Liver (tissue), 9 donors: ENCODE measurements around the gene ATG14. TPM values are rescaled to one million over a fixed set of nuclear protein-coding genes. Genes with fewer than 3 reads are reported as not detected.
A peak's percentile ranks its signal among the peaks of the same experiment; 100 is the strongest.

Experiments used
- DNase-seq: peaks from one replicate; pipeline ENCODE4 v3.0.0-alpha.2; 2017; ENCODE audit warnings: low spot score
- H3K27ac ChIP-seq, 2 donors: one replicate each; pipeline ENCODE4 v1.7.0; 2013; ENCODE audit warnings: inconsistent platforms in 2 of 2, low read length in 2 of 2, control low read depth in 1 of 2, low read depth in 1 of 2, mild to moderate bottlenecking in 1 of 2
- H3K27me3 ChIP-seq, 4 donors: one replicate each; pipeline versions ENCODE4 v1.6.1 to v1.7.0; 2013; ENCODE audit warnings: low read length in 3 of 4, inconsistent platforms in 1 of 4, mild to moderate bottlenecking in 1 of 4, moderate library complexity in 1 of 4; ENCODE audit not compliant: control insufficient read depth in 4 of 4, insufficient read depth in 4 of 4
- H3K36me3 ChIP-seq, 4 donors: one replicate each; pipeline versions ENCODE4 v1.6.1 to v1.7.0; 2013; ENCODE audit warnings: low read length in 3 of 4, mild to moderate bottlenecking in 3 of 4, low read depth in 1 of 4, moderate library complexity in 1 of 4; ENCODE audit not compliant: control insufficient read depth in 4 of 4, insufficient read depth in 3 of 4
- H3K4me1 ChIP-seq, 4 donors: one replicate each; pipeline versions ENCODE4 v1.6.1 to v1.7.0; 2013; ENCODE audit warnings: low read length in 3 of 4, mild to moderate bottlenecking in 3 of 4, moderate library complexity in 1 of 4; ENCODE audit not compliant: control insufficient read depth in 4 of 4, insufficient read depth in 4 of 4
- H3K4me3 ChIP-seq, 3 donors: one replicate each; pipeline versions ENCODE4 v1.6.1 to v1.7.0; 2013; ENCODE audit warnings: low read length in 3 of 3, control low read depth in 1 of 3, low read depth in 1 of 3, mild to moderate bottlenecking in 1 of 3
- H3K9ac ChIP-seq, 2 donors: one replicate each; pipeline ENCODE4 v1.7.0; 2013; ENCODE audit warnings: low read length in 2 of 2, mild to moderate bottlenecking in 2 of 2, moderate library complexity in 2 of 2, control low read depth in 1 of 2, low read depth in 1 of 2
- H3K9me3 ChIP-seq, 4 donors: one replicate each; pipeline versions ENCODE4 v1.6.1 to v1.7.0; 2013; ENCODE audit warnings: low read length in 3 of 4; ENCODE audit not compliant: control insufficient read depth in 4 of 4
- EGR1 ChIP-seq, 2 donors: IDR thresholded peaks; 2 replicates each; pipeline ENCODE4 v1.6.1; 2016 to 2018; ENCODE audit warnings: antibody characterized with exemption in 2 of 2, low read depth in 2 of 2
- FOXA2 ChIP-seq: IDR thresholded peaks from 2 replicates; pipeline ENCODE4 v1.6.1; 2016; ENCODE audit warnings: antibody characterized with exemption
- GABPA ChIP-seq, 2 donors: IDR thresholded peaks in 1 of 2; conservative IDR thresholded peaks in 1 of 2; 2 replicates each; pipeline ENCODE4 v1.6.1; 2016; ENCODE audit warnings: antibody characterized with exemption in 2 of 2, mild to moderate bottlenecking in 1 of 2, moderate library complexity in 1 of 2
- HNF4A ChIP-seq, 2 donors: conservative IDR thresholded peaks; 2 replicates each; pipeline ENCODE4 v1.6.1; 2016; ENCODE audit warnings: antibody characterized with exemption in 2 of 2, mild to moderate bottlenecking in 2 of 2
- HNF4G ChIP-seq: IDR thresholded peaks from 2 replicates; pipeline ENCODE4 v1.6.1; 2016; ENCODE audit warnings: antibody characterized with exemption
- JUND ChIP-seq, 2 donors: IDR thresholded peaks; 2 replicates each; pipeline ENCODE4 v1.6.1; 2016; ENCODE audit warnings: antibody characterized with exemption in 2 of 2
- NR2F2 ChIP-seq: IDR thresholded peaks from 2 replicates; pipeline ENCODE4 v1.6.1; 2016; ENCODE audit warnings: antibody characterized with exemption
- RAD21 ChIP-seq, 2 donors: IDR thresholded peaks; 2 replicates each; pipeline ENCODE4 v1.6.1; 2016; ENCODE audit warnings: antibody characterized with exemption in 2 of 2, mild to moderate bottlenecking in 2 of 2
- RXRA ChIP-seq, 2 donors: IDR thresholded peaks; 2 replicates each; pipeline ENCODE4 v1.6.1; 2017 to 2018; ENCODE audit warnings: antibody characterized with exemption in 2 of 2, mild to moderate bottlenecking in 1 of 2
- SP1 ChIP-seq: IDR thresholded peaks from 2 replicates; pipeline ENCODE4 v1.6.1; 2018; ENCODE audit warnings: antibody characterized with exemption, mild to moderate bottlenecking
- TAF1 ChIP-seq: conservative IDR thresholded peaks from 2 replicates; pipeline ENCODE4 v1.6.1; 2016; ENCODE audit warnings: antibody characterized with exemption, mild to moderate bottlenecking
- YY1 ChIP-seq: IDR thresholded peaks from 2 replicates; pipeline ENCODE4 v1.6.1; 2016; ENCODE audit warnings: antibody characterized with exemption, mild to moderate bottlenecking
- WGBS: extraction: QIAGEN DNeasy Blood & Tissue Kit; methylation state at CpG from one replicate; pipeline ENCODE4 v1.1.7; 2013; 5-methylcytosine and 5-hydroxymethylcytosine counted together
- polyA plus RNA-seq, 2 donors: library from polyadenylated mRNA; stranded (reverse) in 1 of 2; unstranded in 1 of 2; fragments of 200-250 nt in 1 of 2; fragments of >200 nt in 1 of 2; fragmentation: Nextera tagmentation in 1 of 2; extraction: Ambion mirVana in 1 of 2; gene quantifications; one replicate each; pipeline versions ENCODE4 v1.2.1 to v1.2.3, GENCODE V29; 2013 to 2015
- total RNA-seq, 2 donors: library from RNA; depleted of rRNA; stranded (reverse); fragments of >200 nt; gene quantifications; one replicate each; pipeline ENCODE4 v1.2.3, GENCODE V29; 2014
- TF ChIP-seq, protein P1 (sequence below): fragments of 150-350 bp; IDR thresholded peaks from 2 replicates; pipeline ENCODE4 v1.5.1; 2017; ENCODE audit warnings: improper control_type of control experiment, low read depth, low read length; ENCODE audit not compliant: missing input control
- TF ChIP-seq, protein P2 (sequence below): IDR thresholded peaks from 2 replicates; pipeline ENCODE4 v1.6.1; 2016; ENCODE audit warnings: antibody characterized with exemption
- TF ChIP-seq, protein P3 (sequence below): IDR thresholded peaks from 2 replicates; pipeline ENCODE4 v1.6.1; 2016; ENCODE audit warnings: antibody characterized with exemption
- TF ChIP-seq, protein P4 (sequence below): IDR thresholded peaks from 2 replicates; pipeline ENCODE4 v1.6.1; 2016; ENCODE audit warnings: antibody characterized with exemption
- TF ChIP-seq, protein P5 (sequence below): IDR thresholded peaks from 2 replicates; pipeline ENCODE4 v1.6.1; 2016; ENCODE audit warnings: antibody characterized with exemption, mild to moderate bottlenecking
- donor health status: healthy.
- donor health status: healthy.
- donor health status: healthy.
- donor health status: healthy.
- donor health status: healthy.

Gene ATG14
- total and polyA plus RNA-seq, 4 donors: 1.9 to 16.0 (median 4.4) TPM

DNA sequence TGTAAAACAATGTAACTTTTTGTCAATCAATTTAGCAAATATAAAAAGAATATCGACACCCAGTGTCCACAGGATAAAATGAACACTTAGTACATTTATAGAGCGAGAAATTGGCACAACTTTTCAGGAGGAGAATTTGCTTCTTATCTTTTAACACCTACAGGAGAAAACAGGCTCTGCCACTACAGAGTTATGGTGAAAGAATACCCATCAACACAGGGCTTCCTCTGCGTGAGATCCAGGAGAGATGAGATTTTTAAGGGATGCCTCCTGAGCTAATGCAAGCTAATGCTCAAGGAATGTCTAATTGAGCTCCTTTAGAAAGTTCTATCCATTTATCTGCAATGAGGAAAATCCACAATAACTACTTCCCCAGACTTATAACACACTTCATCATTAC lies 21.0 kb upstream of the ATG14 start (continued):
- TF ChIP-seq HNF4A (conservative IDR thresholded peaks at IDR 0.05) (no peak), RAD21 (IDR thresholded peaks at IDR 0.05) (no peak), YY1 (no peak), FOXA2 (no peak), TAF1 (no peak)

DNA sequence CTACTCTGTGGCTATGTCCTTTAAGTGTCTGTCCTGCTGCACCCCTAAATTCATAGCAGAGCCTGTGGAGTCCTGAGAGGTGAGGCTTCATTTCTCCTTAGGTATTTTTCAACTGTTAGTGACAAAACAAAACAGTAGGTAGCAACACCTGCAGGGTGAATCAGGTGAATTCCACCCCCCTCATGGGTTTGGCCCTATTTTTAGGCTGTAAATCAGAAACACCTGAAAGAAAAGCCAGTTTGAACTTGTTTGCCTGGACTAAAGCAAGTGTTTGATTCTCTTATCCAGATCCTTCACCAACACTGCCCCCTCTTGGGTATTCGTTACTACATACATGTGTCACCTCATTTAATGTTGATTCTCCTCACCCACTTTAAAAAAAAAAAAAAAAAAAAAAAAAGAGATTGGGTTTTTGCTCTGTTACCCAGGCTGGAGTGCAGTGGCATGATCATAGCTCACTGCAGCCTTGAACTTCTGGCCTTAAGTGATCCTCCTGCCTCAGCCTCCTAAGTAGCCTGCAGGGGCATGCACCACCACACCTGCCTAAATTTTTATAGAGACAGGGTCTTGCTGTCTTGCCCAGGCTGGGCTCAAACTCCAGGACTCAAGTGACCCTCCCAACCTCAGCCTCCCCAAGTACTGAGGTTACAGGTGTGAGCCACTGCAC lies 18.5 kb upstream of the ATG14 start:
- no peaks in the 10 kb centered on the region for H3K4me1 ChIP-seq
- no peak overlapping the region for H3K4me3 ChIP-seq
- H3K9ac ChIP-seq: no peak overlapping the region
- WGBS: 5% methylated on average over 1 of the region's 1 CpG
- H3K27me3 ChIP-seq: no peaks in the 10 kb centered on the region
- TF ChIP-seq RXRA (IDR thresholded peaks at IDR 0.05): no peak
- TF ChIP-seq, protein P1, sequence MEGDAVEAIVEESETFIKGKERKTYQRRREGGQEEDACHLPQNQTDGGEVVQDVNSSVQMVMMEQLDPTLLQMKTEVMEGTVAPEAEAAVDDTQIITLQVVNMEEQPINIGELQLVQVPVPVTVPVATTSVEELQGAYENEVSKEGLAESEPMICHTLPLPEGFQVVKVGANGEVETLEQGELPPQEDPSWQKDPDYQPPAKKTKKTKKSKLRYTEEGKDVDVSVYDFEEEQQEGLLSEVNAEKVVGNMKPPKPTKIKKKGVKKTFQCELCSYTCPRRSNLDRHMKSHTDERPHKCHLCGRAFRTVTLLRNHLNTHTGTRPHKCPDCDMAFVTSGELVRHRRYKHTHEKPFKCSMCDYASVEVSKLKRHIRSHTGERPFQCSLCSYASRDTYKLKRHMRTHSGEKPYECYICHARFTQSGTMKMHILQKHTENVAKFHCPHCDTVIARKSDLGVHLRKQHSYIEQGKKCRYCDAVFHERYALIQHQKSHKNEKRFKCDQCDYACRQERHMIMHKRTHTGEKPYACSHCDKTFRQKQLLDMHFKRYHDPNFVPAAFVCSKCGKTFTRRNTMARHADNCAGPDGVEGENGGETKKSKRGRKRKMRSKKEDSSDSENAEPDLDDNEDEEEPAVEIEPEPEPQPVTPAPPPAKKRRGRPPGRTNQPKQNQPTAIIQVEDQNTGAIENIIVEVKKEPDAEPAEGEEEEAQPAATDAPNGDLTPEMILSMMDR: peak; percentile 42
- peak; percentile 69 to 77 for TF ChIP-seq RAD21 (IDR thresholded peaks at IDR 0.05)
- TF ChIP-seq SP1: no peak
- H3K36me3 ChIP-seq: no peaks in the 10 kb centered on the region
- H3K9me3 ChIP-seq: no peaks in the 10 kb centered on the region
- peak; percentile 39 for DNase-seq
- H3K27ac ChIP-seq: no peak overlapping the region

DNA sequence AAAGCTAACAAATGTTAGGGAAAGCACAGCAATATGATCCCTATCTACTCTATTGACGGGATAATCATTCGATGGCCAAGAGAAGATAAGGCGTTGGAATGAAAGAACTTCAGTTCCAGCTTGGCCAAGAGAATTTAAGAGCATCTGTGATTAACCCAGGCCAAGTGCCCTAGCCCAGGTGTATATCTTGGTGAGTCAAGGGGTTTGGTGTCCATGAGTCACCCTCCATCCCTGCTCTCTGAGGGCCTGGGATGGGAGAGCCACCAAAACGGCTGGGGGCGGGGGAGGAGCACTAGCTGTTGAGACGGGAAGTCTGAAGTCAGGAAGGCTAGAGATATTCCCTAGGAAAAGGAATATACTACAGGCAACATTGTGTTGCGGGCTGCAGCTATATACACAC lies 15.8 kb upstream of the ATG14 start:
- H3K4me1 ChIP-seq: no peaks in the 10 kb centered on the region
- 62% methylated on average over 7 of the region's 7 CpGs for WGBS
- H3K27me3 ChIP-seq: no peaks in the 10 kb centered on the region
- TF ChIP-seq EGR1 (IDR thresholded peaks at IDR 0.05; ENCODE audit: low read depth in 2 of 2) (no peak), YY1 (no peak), GABPA (IDR thresholded peaks at IDR 0.05 in 1 of 2, conservative IDR thresholded peaks at IDR 0.05 in 1 of 2) (no peak), NR2F2 (no peak), HNF4G (no peak), JUND (IDR thresholded peaks at IDR 0.05) (no peak), SP1 (no peak), HNF4A (conservative IDR thresholded peaks at IDR 0.05) (no peak), RXRA (IDR thresholded peaks at IDR 0.05) (no peak), RAD21 (IDR thresholded peaks at IDR 0.05) (no peak), TAF1 (no peak)
- TF ChIP-seq, protein P2, sequence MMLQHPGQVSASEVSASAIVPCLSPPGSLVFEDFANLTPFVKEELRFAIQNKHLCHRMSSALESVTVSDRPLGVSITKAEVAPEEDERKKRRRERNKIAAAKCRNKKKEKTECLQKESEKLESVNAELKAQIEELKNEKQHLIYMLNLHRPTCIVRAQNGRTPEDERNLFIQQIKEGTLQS: no peak
- TF ChIP-seq, protein P3, sequence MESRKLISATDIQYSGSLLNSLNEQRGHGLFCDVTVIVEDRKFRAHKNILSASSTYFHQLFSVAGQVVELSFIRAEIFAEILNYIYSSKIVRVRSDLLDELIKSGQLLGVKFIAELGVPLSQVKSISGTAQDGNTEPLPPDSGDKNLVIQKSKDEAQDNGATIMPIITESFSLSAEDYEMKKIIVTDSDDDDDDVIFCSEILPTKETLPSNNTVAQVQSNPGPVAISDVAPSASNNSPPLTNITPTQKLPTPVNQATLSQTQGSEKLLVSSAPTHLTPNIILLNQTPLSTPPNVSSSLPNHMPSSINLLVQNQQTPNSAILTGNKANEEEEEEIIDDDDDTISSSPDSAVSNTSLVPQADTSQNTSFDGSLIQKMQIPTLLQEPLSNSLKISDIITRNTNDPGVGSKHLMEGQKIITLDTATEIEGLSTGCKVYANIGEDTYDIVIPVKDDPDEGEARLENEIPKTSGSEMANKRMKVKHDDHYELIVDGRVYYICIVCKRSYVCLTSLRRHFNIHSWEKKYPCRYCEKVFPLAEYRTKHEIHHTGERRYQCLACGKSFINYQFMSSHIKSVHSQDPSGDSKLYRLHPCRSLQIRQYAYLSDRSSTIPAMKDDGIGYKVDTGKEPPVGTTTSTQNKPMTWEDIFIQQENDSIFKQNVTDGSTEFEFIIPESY: no peak
- TF ChIP-seq, protein P4, sequence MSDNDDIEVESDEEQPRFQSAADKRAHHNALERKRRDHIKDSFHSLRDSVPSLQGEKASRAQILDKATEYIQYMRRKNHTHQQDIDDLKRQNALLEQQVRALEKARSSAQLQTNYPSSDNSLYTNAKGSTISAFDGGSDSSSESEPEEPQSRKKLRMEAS: no peak
- TF ChIP-seq, protein P5, sequence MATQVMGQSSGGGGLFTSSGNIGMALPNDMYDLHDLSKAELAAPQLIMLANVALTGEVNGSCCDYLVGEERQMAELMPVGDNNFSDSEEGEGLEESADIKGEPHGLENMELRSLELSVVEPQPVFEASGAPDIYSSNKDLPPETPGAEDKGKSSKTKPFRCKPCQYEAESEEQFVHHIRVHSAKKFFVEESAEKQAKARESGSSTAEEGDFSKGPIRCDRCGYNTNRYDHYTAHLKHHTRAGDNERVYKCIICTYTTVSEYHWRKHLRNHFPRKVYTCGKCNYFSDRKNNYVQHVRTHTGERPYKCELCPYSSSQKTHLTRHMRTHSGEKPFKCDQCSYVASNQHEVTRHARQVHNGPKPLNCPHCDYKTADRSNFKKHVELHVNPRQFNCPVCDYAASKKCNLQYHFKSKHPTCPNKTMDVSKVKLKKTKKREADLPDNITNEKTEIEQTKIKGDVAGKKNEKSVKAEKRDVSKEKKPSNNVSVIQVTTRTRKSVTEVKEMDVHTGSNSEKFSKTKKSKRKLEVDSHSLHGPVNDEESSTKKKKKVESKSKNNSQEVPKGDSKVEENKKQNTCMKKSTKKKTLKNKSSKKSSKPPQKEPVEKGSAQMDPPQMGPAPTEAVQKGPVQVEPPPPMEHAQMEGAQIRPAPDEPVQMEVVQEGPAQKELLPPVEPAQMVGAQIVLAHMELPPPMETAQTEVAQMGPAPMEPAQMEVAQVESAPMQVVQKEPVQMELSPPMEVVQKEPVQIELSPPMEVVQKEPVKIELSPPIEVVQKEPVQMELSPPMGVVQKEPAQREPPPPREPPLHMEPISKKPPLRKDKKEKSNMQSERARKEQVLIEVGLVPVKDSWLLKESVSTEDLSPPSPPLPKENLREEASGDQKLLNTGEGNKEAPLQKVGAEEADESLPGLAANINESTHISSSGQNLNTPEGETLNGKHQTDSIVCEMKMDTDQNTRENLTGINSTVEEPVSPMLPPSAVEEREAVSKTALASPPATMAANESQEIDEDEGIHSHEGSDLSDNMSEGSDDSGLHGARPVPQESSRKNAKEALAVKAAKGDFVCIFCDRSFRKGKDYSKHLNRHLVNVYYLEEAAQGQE: no peak
- H3K9me3 ChIP-seq: no peaks in the 10 kb centered on the region
- no peak overlapping the region for H3K27ac ChIP-seq
- no peak for DNase-seq
- no peak overlapping the region for H3K4me3 ChIP-seq
- H3K9ac ChIP-seq: no peak overlapping the region
- H3K36me3 ChIP-seq: no peaks in the 10 kb centered on the region
